ENCODE data around the gene IFI16. TPM values are rescaled to one million over a fixed set of nuclear protein-coding genes. Genes with fewer than 3 reads are reported as not detected.
"Not testable (repeated sequence)": the region's sequence is repeated elsewhere in the genome, so short reads cannot be mapped to it uniquely, and the experiment has no call there.

Gene IFI16
- polyA plus RNA-seq, 3 donors: 12.5 to 159 (median 140) TPM

- no peak overlapping the region for H3K27ac ChIP-seq (ENCODE audit: low read depth, low read length)
- WGBS, 3 donors: 68 to 91% (median 90%) methylated on average over 7 of the region's 7 CpGs
These were observed 31.4 kb downstream of the IFI16 start for GRCh38 chr1:159040893-159041724.

- H3K27ac ChIP-seq (ENCODE audit: low read depth, low read length): not testable (repeated sequence)
- 49 to 50% (median 49%) methylated on average over 1 of the region's 1 CpG for WGBS, 3 donors
These were observed 36.8 kb downstream of the IFI16 start for GRCh38 chr1:159046486-159046885.

- no peak overlapping the region for H3K27ac ChIP-seq (ENCODE audit: low read depth, low read length)
- 87 to 99% (median 98%) methylated on average over 2 of the region's 2 CpGs for WGBS, 3 donors
These were observed 41.7 kb downstream of the IFI16 start for GRCh38 chr1:159051436-159051835.

- H3K27ac ChIP-seq (ENCODE audit: low read depth, low read length): no peak overlapping the region
- 44 to 76% (median 53%) methylated on average over 2 of the region's 2 CpGs for WGBS, 3 donors
These were observed 44.7 kb downstream of the IFI16 start for GRCh38 chr1:159054427-159054826.

GRCh38 chr1:159055181-159055641 lies 45.5 kb downstream of the IFI16 start:
- 47 to 73% (median 55%) methylated on average over 5 of the region's 5 CpGs for WGBS, 3 donors
- H3K27ac ChIP-seq (ENCODE audit: low read depth, low read length): no peak overlapping the region

GRCh38 chr1:159056069-159056698 lies 46.5 kb downstream of the IFI16 start:
- H3K27ac ChIP-seq (ENCODE audit: low read depth, low read length): no peak overlapping the region
- 69 to 89% (median 69%) methylated on average over 7 of the region's 7 CpGs for WGBS, 3 donors

- no peak overlapping the region for H3K27ac ChIP-seq (ENCODE audit: low read depth, low read length)
- 77 to 87% (median 83%) methylated on average over 7 of the region's 7 CpGs for WGBS, 3 donors
These were observed 49.0 kb downstream of the IFI16 start for GRCh38 chr1:159058751-159059150.

- no peak overlapping the region for H3K27ac ChIP-seq (ENCODE audit: low read depth, low read length)
- 95 to 96% (median 96%) methylated on average over 8 of the region's 8 CpGs for WGBS, 3 donors
These were observed 55.4 kb downstream of the IFI16 start for GRCh38 chr1:159065106-159065505.

- WGBS, 3 donors: 86 to 93% (median 93%) methylated on average over 4 of the region's 4 CpGs
- no peak overlapping the region for H3K27ac ChIP-seq (ENCODE audit: low read depth, low read length)
These were observed 56.4 kb downstream of the IFI16 start for GRCh38 chr1:159066108-159066507.

GRCh38 chr1:159067699-159068621 lies 58.3 kb downstream of the IFI16 start:
- H3K27ac ChIP-seq (ENCODE audit: low read depth, low read length): no peak overlapping the region
- 37 to 47% (median 40%) methylated on average over 6 of the region's 6 CpGs for WGBS, 3 donors

GRCh38 chr1:159068886-159069285 lies 59.2 kb downstream of the IFI16 start:
- 75 to 90% (median 89%) methylated on average over 2 of the region's 2 CpGs for WGBS, 3 donors
- H3K27ac ChIP-seq (ENCODE audit: low read depth, low read length): no peak overlapping the region

GRCh38 chr1:159071970-159072582 lies 62.4 kb downstream of the IFI16 start:
- H3K27ac ChIP-seq (ENCODE audit: low read depth, low read length): no peak overlapping the region

GRCh38 chr1:159076438-159077119 lies 66.9 kb downstream of the IFI16 start, which contains the start of gene AIM2:
Gene AIM2 (minus strand): TSS chr1:159076766. CDS start chr1:159073499, 3,267 bp downstream.
- H3K27ac ChIP-seq (ENCODE audit: low read depth, low read length): no peak within 1 kb of the TSS
- WGBS, 3 donors: 53 to 70% (median 63%) methylated on average over 6 of the region's 6 CpGs

- 64 to 81% (median 65%) methylated on average over 12 of the region's 12 CpGs for WGBS, 3 donors
- no peak overlapping the region for H3K27ac ChIP-seq (ENCODE audit: low read depth, low read length)
These were observed 67.6 kb downstream of the IFI16 start for GRCh38 chr1:159077120-159077961.

- WGBS, 3 donors: 71 to 80% (median 74%) methylated on average over 1 of the region's 1 CpG
- H3K27ac ChIP-seq (ENCODE audit: low read depth, low read length): no peak overlapping the region
These were observed 69.8 kb downstream of the IFI16 start for GRCh38 chr1:159079525-159079924.

- no peak overlapping the region for H3K27ac ChIP-seq (ENCODE audit: low read depth, low read length)
- 44 to 52% (median 50%) methylated on average over 1 of the region's 1 CpG for WGBS, 3 donors
These were observed 71.9 kb downstream of the IFI16 start for GRCh38 chr1:159081626-159082025.

- WGBS, 3 donors: 75 to 97% (median 91%) methylated on average over 1 of the region's 1 CpG
These were observed 73.3 kb downstream of the IFI16 start for GRCh38 chr1:159083013-159083412.

More at GRCh38 chr1:159083013-159083412, 73.3 kb downstream of the IFI16 start:
- no peak overlapping the region for H3K27ac ChIP-seq (ENCODE audit: low read depth, low read length)
